Measurements from ENCODE around the gene MMP17. TPM values are rescaled to one million over a fixed set of nuclear protein-coding genes. Genes with fewer than 3 reads are reported as not detected.

The MMP17 gene
- total and polyA plus RNA-seq, 2 donors (not counting 1 experiment from before 2014, with no cell fraction given) = 3.2 to 13.5 TPM

- H2AFZ ChIP-seq (ENCODE audit: low read length) = no peak overlapping the region
- H3K27ac ChIP-seq (ENCODE audit: insufficient read depth, low read length) = no peak overlapping the region
- no peaks in the 10 kb centered on the region for H3K9me3 ChIP-seq (ENCODE audit: control insufficient read depth, insufficient read depth, low read depth, low read length)
- no peak overlapping the region for H3K4me3 ChIP-seq (replicated peaks in 1 of 4; ENCODE audit: control extremely low read depth in 1 of 4, insufficient read depth in 1 of 4, low read depth in 3 of 4, low read length in 4 of 4)
- no peak for DNase-seq (ENCODE audit: low read depth in 2 of 2)
- no peak overlapping the region for H3K4me2 ChIP-seq (ENCODE audit: extremely low read depth, insufficient read depth, low read length)
- H4K20me1 ChIP-seq (ENCODE audit: control insufficient read depth, extremely low read depth, insufficient read depth, low read length) = no peaks in the 10 kb centered on the region
- no peaks in the 10 kb centered on the region for H3K36me3 ChIP-seq (ENCODE audit: control insufficient read depth, insufficient read depth, low read length)
- H3K79me2 ChIP-seq (ENCODE audit: control insufficient read depth, insufficient read depth, low read length) = no peaks in the 10 kb centered on the region
- no peaks in the 10 kb centered on the region for H3K4me1 ChIP-seq (ENCODE audit: control insufficient read depth, extremely low read depth, insufficient read depth, low read length)
- no peak for TF ChIP-seq EZH2 (IDR thresholded peaks at IDR 0.05; ENCODE audit: low read length, missing control alignments)
- TF ChIP-seq CTCF (conservative IDR thresholded peaks at IDR 0.05 in 1 of 2, IDR thresholded peaks at IDR 0.05 in 1 of 2; ENCODE audit: low read depth in 1 of 2, low read length in 2 of 2) = no peak
- H3K9ac ChIP-seq (ENCODE audit: insufficient read depth, low read length) = no peak overlapping the region
- H3K27me3 ChIP-seq (ENCODE audit: control insufficient read depth, insufficient read depth, low read length) = no peaks in the 10 kb centered on the region
These were observed 11.0 kb upstream of the MMP17 start for GRCh38 chr12:131817241-131817640.

- TF ChIP-seq CTCF (conservative IDR thresholded peaks at IDR 0.05 in 1 of 2, IDR thresholded peaks at IDR 0.05 in 1 of 2; ENCODE audit: low read depth in 1 of 2, low read length in 2 of 2) (no peak), EZH2 (IDR thresholded peaks at IDR 0.05; ENCODE audit: low read length, missing control alignments) (no peak)
- no peak overlapping the region for H2AFZ ChIP-seq (ENCODE audit: low read length)
- no peaks in the 10 kb centered on the region for H3K79me2 ChIP-seq (ENCODE audit: control insufficient read depth, insufficient read depth, low read length)
- no peaks in the 10 kb centered on the region for H3K4me1 ChIP-seq (ENCODE audit: control insufficient read depth, extremely low read depth, insufficient read depth, low read length)
- H3K9me3 ChIP-seq (ENCODE audit: control insufficient read depth, insufficient read depth, low read depth, low read length) = no peaks in the 10 kb centered on the region
- H4K20me1 ChIP-seq (ENCODE audit: control insufficient read depth, extremely low read depth, insufficient read depth, low read length) = no peaks in the 10 kb centered on the region
- H3K36me3 ChIP-seq (ENCODE audit: control insufficient read depth, insufficient read depth, low read length) = no peaks in the 10 kb centered on the region
- no peak for DNase-seq (ENCODE audit: low read depth in 2 of 2)
- no peak overlapping the region for H3K4me2 ChIP-seq (ENCODE audit: extremely low read depth, insufficient read depth, low read length)
- H3K4me3 ChIP-seq (replicated peaks in 1 of 4; ENCODE audit: control extremely low read depth in 1 of 4, insufficient read depth in 1 of 4, low read depth in 3 of 4, low read length in 4 of 4) = no peak overlapping the region
- no peaks in the 10 kb centered on the region for H3K27me3 ChIP-seq (ENCODE audit: control insufficient read depth, insufficient read depth, low read length)
- no peak overlapping the region for H3K27ac ChIP-seq (ENCODE audit: insufficient read depth, low read length)
- H3K9ac ChIP-seq (ENCODE audit: insufficient read depth, low read length) = no peak overlapping the region
These were observed 9.2 kb upstream of the MMP17 start for GRCh38 chr12:131818821-131819585.

GRCh38 chr12:131824450-131824849 lies 3.7 kb upstream of the MMP17 start:
- Histone ChIP-seq H3K79me2 (ENCODE audit: control insufficient read depth, insufficient read depth, low read length) (no peaks in the 10 kb centered on the region), H3K36me3 (ENCODE audit: control insufficient read depth, insufficient read depth, low read length) (no peaks in the 10 kb centered on the region), H4K20me1 (ENCODE audit: control insufficient read depth, extremely low read depth, insufficient read depth, low read length) (no peaks in the 10 kb centered on the region), H3K4me3 (replicated peaks in 1 of 4; ENCODE audit: control extremely low read depth in 1 of 4, insufficient read depth in 1 of 4, low read depth in 3 of 4, low read length in 4 of 4) (no peak overlapping the region), H3K4me1 (ENCODE audit: control insufficient read depth, extremely low read depth, insufficient read depth, low read length) (no peaks in the 10 kb centered on the region), H2AFZ (ENCODE audit: low read length) (no peak overlapping the region), H3K4me2 (ENCODE audit: extremely low read depth, insufficient read depth, low read length) (no peak overlapping the region), H3K27me3 (ENCODE audit: control insufficient read depth, insufficient read depth, low read length) (no peaks in the 10 kb centered on the region), H3K9me3 (ENCODE audit: control insufficient read depth, insufficient read depth, low read depth, low read length) (no peaks in the 10 kb centered on the region), H3K27ac (ENCODE audit: insufficient read depth, low read length) (no peak overlapping the region), H3K9ac (ENCODE audit: insufficient read depth, low read length) (no peak overlapping the region)
- no peak for TF ChIP-seq CTCF (conservative IDR thresholded peaks at IDR 0.05 in 1 of 2, IDR thresholded peaks at IDR 0.05 in 1 of 2; ENCODE audit: low read depth in 1 of 2, low read length in 2 of 2)
- TF ChIP-seq EZH2 (IDR thresholded peaks at IDR 0.05; ENCODE audit: low read length, missing control alignments) = no peak
- no peak for DNase-seq (ENCODE audit: low read depth in 2 of 2)

Measured in fibroblast of lung (primary cell).